Measurements from ENCODE around the gene PRELID3B.
A peak's percentile ranks its signal among the peaks of the same experiment; 100 is the strongest.

The PRELID3B gene

DNA sequence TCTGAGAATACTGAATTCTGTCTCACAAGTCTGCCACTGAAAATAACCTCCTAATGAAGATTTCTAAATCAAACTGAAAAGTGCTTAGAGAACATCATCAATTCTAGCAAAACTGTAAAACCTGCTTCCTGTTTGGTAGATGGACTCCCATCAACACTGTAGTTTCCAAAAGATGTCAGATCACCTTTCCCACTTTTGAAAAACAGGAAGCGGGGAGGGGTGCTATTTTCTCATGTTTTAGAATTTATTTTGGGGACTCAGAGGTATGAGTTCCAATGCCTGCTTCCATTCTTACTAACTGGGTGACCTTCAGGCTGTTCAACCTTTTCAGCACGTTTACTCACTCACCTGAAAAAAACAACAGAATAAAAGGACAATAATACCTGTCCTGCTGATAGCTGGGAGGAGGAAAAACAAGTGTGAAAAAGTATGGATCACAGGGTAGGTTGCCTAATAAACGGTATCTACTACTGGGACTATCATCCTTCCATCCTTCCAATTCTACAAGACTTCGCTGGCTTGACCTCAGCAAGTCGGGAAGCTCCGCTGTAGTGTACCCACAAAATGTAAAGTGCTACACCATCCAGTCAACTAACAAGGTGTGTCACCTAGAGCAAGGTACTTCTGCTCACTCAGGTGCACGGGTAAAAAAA lies 11.5 kb downstream of the PRELID3B start:
- Histone ChIP-seq H3K9me3 (ENCODE audit: control insufficient read depth in 5 of 5, low read length in 5 of 5) (no peaks in the 10 kb centered on the region), H3K4me1 (ENCODE audit: control insufficient read depth in 5 of 5, insufficient read depth in 5 of 5, low read length in 5 of 5) (peaks cover 4 to 52% (median 50%) of the 10 kb centered on the region in 5 donors), H3K36me3 (ENCODE audit: control insufficient read depth in 5 of 5, insufficient read depth in 5 of 5, low read length in 5 of 5) (peaks cover 35 to 57% (median 42%) of the 10 kb centered on the region in 5 donors), H3K27me3 (ENCODE audit: control insufficient read depth in 5 of 5, insufficient read depth in 4 of 5, low read length in 5 of 5) (no peaks in the 10 kb centered on the region), H3K9ac (ENCODE audit: low read length in 5 of 5) (peak overlapping the region in 4 of 5 donors; percentile 84 to 90 (median 86)), H3K27ac (ENCODE audit: low read depth, low read length) (peak overlapping the region; percentile 88), H3K4me3 (ENCODE audit: low read depth in 1 of 5, low read length in 5 of 5) (peak overlapping the region; percentile 68 to 92 (median 82))

- no peak overlapping the region for H3K4me3 ChIP-seq (ENCODE audit: low read depth in 1 of 5, low read length in 5 of 5)
- peak overlapping the region; percentile 10 to 63 (median 48) for H3K9ac ChIP-seq (ENCODE audit: low read length in 5 of 5)
- H3K27me3 ChIP-seq (ENCODE audit: control insufficient read depth in 5 of 5, insufficient read depth in 4 of 5, low read length in 5 of 5): no peaks in the 10 kb centered on the region
- peaks cover 4 to 53% (median 51%) of the 10 kb centered on the region in 5 donors for H3K4me1 ChIP-seq (ENCODE audit: control insufficient read depth in 5 of 5, insufficient read depth in 5 of 5, low read length in 5 of 5)
- peaks cover 33 to 61% (median 46%) of the 10 kb centered on the region in 5 donors for H3K36me3 ChIP-seq (ENCODE audit: control insufficient read depth in 5 of 5, insufficient read depth in 5 of 5, low read length in 5 of 5)
- H3K27ac ChIP-seq (ENCODE audit: low read depth, low read length): no peak overlapping the region
- no peaks in the 10 kb centered on the region for H3K9me3 ChIP-seq (ENCODE audit: control insufficient read depth in 5 of 5, low read length in 5 of 5)
Measured at GRCh38 chr20:59028812-59029211, 13.8 kb downstream of the PRELID3B start.

- Histone ChIP-seq H3K27me3 (ENCODE audit: control insufficient read depth in 5 of 5, insufficient read depth in 4 of 5, low read length in 5 of 5) (no peaks in the 10 kb centered on the region), H3K4me1 (ENCODE audit: control insufficient read depth in 5 of 5, insufficient read depth in 5 of 5, low read length in 5 of 5) (peaks cover 4 to 51% (median 49%) of the 10 kb centered on the region in 5 donors), H3K9ac (ENCODE audit: low read length in 5 of 5) (peak overlapping the region in 1 of 5 donors; percentile 47), H3K9me3 (ENCODE audit: control insufficient read depth in 5 of 5, low read length in 5 of 5) (no peaks in the 10 kb centered on the region), H3K27ac (ENCODE audit: low read depth, low read length) (peak overlapping the region; percentile 7), H3K4me3 (ENCODE audit: low read depth in 1 of 5, low read length in 5 of 5) (no peak overlapping the region), H3K36me3 (ENCODE audit: control insufficient read depth in 5 of 5, insufficient read depth in 5 of 5, low read length in 5 of 5) (peaks cover 33 to 68% (median 54%) of the 10 kb centered on the region in 5 donors)
Measured at GRCh38 chr20:59027741-59028320, 14.8 kb downstream of the PRELID3B start.

GRCh38 chr20:59026904-59027740 lies 15.5 kb downstream of the PRELID3B start:
- H3K4me3 ChIP-seq (ENCODE audit: low read depth in 1 of 5, low read length in 5 of 5): no peak overlapping the region
- H3K4me1 ChIP-seq (ENCODE audit: control insufficient read depth in 5 of 5, insufficient read depth in 5 of 5, low read length in 5 of 5): peaks cover 4 to 49% (median 45%) of the 10 kb centered on the region in 5 donors
- H3K36me3 ChIP-seq (ENCODE audit: control insufficient read depth in 5 of 5, insufficient read depth in 5 of 5, low read length in 5 of 5): peaks cover 33 to 73% (median 58%) of the 10 kb centered on the region in 5 donors
- no peaks in the 10 kb centered on the region for H3K27me3 ChIP-seq (ENCODE audit: control insufficient read depth in 5 of 5, insufficient read depth in 4 of 5, low read length in 5 of 5)
- peak overlapping the region in 1 of 5 donors; percentile 47 for H3K9ac ChIP-seq (ENCODE audit: low read length in 5 of 5)
- H3K9me3 ChIP-seq (ENCODE audit: control insufficient read depth in 5 of 5, low read length in 5 of 5): no peaks in the 10 kb centered on the region
- H3K27ac ChIP-seq (ENCODE audit: low read depth, low read length): peak overlapping the region; percentile 7

DNA sequence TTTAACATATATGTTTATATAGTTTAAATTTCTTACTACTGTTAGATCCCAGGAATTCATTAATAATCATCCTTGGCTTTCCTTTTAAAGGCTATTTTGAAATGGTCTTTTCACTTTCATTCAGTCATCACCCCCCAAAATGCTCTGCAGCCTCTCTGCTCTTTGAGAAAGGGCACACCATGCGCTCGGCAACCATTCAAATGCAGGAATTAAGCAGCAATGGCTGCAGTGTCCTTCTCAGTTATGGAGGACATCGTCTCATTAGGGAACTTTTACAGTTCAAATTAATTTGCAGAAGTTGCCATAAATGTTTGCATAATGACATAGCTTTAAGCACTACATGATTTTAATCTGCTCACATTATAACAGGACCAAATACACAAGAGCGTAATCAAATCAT lies 17.1 kb downstream of the PRELID3B start:
- H3K36me3 ChIP-seq (ENCODE audit: control insufficient read depth in 5 of 5, insufficient read depth in 5 of 5, low read length in 5 of 5): peaks cover 33 to 77% (median 58%) of the 10 kb centered on the region in 5 donors
- peaks cover 2 to 37% (median 31%) of the 10 kb centered on the region in 5 donors for H3K4me1 ChIP-seq (ENCODE audit: control insufficient read depth in 5 of 5, insufficient read depth in 5 of 5, low read length in 5 of 5)
- H3K9me3 ChIP-seq (ENCODE audit: control insufficient read depth in 5 of 5, low read length in 5 of 5): no peaks in the 10 kb centered on the region
- H3K9ac ChIP-seq (ENCODE audit: low read length in 5 of 5): peak overlapping the region in 1 of 5 donors; percentile 21
- no peak overlapping the region for H3K4me3 ChIP-seq (ENCODE audit: low read depth in 1 of 5, low read length in 5 of 5)
- H3K27me3 ChIP-seq (ENCODE audit: control insufficient read depth in 5 of 5, insufficient read depth in 4 of 5, low read length in 5 of 5): no peaks in the 10 kb centered on the region
- no peak overlapping the region for H3K27ac ChIP-seq (ENCODE audit: low read depth, low read length)

GRCh38 chr20:59025086-59025485 lies 17.5 kb downstream of the PRELID3B start:
- no peaks in the 10 kb centered on the region for H3K9me3 ChIP-seq (ENCODE audit: control insufficient read depth in 5 of 5, low read length in 5 of 5)

GRCh38 chr20:59024111-59024530 lies 18.5 kb downstream of the PRELID3B start:
- Histone ChIP-seq H3K36me3 (ENCODE audit: control insufficient read depth in 5 of 5, insufficient read depth in 5 of 5, low read length in 5 of 5) (peaks cover 20 to 70% (median 51%) of the 10 kb centered on the region in 5 donors), H3K4me1 (ENCODE audit: control insufficient read depth in 5 of 5, insufficient read depth in 5 of 5, low read length in 5 of 5) (peaks cover 2 to 23% (median 19%) of the 10 kb centered on the region in 5 donors), H3K9ac (ENCODE audit: low read length in 5 of 5) (no peak overlapping the region), H3K27me3 (ENCODE audit: control insufficient read depth in 5 of 5, insufficient read depth in 4 of 5, low read length in 5 of 5) (no peaks in the 10 kb centered on the region), H3K9me3 (ENCODE audit: control insufficient read depth in 5 of 5, low read length in 5 of 5) (no peaks in the 10 kb centered on the region), H3K4me3 (ENCODE audit: low read depth in 1 of 5, low read length in 5 of 5) (no peak overlapping the region), H3K27ac (ENCODE audit: low read depth, low read length) (no peak overlapping the region)

More at GRCh38 chr20:59025086-59025485, 17.5 kb downstream of the PRELID3B start:
- Histone ChIP-seq H3K36me3 (ENCODE audit: control insufficient read depth in 5 of 5, insufficient read depth in 5 of 5, low read length in 5 of 5) (peaks cover 30 to 77% (median 57%) of the 10 kb centered on the region in 5 donors), H3K4me3 (ENCODE audit: low read depth in 1 of 5, low read length in 5 of 5) (no peak overlapping the region), H3K27me3 (ENCODE audit: control insufficient read depth in 5 of 5, insufficient read depth in 4 of 5, low read length in 5 of 5) (no peaks in the 10 kb centered on the region), H3K9ac (ENCODE audit: low read length in 5 of 5) (no peak overlapping the region), H3K4me1 (ENCODE audit: control insufficient read depth in 5 of 5, insufficient read depth in 5 of 5, low read length in 5 of 5) (peaks cover 2 to 33% (median 28%) of the 10 kb centered on the region in 5 donors), H3K27ac (ENCODE audit: low read depth, low read length) (no peak overlapping the region)

DNA sequence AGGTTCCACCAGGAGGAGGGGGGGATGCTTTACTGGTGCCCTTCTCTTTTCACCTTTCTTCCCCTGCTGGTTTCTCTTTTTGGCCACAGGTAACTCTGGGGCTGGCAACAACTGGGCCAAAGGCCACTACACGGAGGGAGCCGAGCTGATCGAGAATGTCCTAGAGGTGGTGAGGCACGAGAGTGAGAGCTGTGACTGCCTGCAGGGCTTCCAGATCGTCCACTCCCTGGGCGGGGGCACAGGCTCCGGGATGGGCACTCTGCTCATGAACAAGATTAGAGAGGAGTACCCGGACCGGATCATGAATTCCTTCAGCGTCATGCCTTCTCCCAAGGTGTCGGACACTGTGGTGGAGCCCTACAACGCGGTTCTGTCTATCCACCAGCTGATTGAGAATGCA lies 19.0 kb downstream of the PRELID3B start:
- H3K27ac ChIP-seq (ENCODE audit: low read depth, low read length): no peak overlapping the region
- peaks cover under 1 to 18% (median 14%) of the 10 kb centered on the region in 5 donors for H3K4me1 ChIP-seq (ENCODE audit: control insufficient read depth in 5 of 5, insufficient read depth in 5 of 5, low read length in 5 of 5)
- H3K9me3 ChIP-seq (ENCODE audit: control insufficient read depth in 5 of 5, low read length in 5 of 5): no peaks in the 10 kb centered on the region
- no peak overlapping the region for H3K9ac ChIP-seq (ENCODE audit: low read length in 5 of 5)
- peaks cover 17 to 65% (median 46%) of the 10 kb centered on the region in 5 donors for H3K36me3 ChIP-seq (ENCODE audit: control insufficient read depth in 5 of 5, insufficient read depth in 5 of 5, low read length in 5 of 5)
- H3K27me3 ChIP-seq (ENCODE audit: control insufficient read depth in 5 of 5, insufficient read depth in 4 of 5, low read length in 5 of 5): no peaks in the 10 kb centered on the region
- no peak overlapping the region for H3K4me3 ChIP-seq (ENCODE audit: low read depth in 1 of 5, low read length in 5 of 5)

DNA sequence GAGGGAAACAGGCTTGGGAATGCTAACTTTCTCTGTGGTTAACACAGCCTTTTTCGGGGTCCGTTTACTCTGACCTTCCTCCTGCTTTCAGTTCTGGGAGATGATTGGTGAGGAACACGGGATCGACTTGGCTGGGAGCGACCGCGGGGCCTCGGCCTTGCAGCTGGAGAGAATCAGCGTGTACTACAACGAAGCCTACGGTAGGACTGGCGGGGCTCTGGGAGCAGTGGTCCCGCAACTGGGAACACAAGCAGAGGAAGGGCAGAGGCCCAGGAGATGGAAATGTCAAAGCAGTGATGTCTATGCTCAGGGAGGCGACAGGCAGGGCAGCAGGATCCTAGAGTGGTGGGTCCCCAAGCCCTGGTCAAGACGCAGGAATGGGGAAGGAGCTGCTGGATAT lies 19.8 kb downstream of the PRELID3B start:
- Histone ChIP-seq H3K27ac (ENCODE audit: low read depth, low read length) (no peak overlapping the region), H3K36me3 (ENCODE audit: control insufficient read depth in 5 of 5, insufficient read depth in 5 of 5, low read length in 5 of 5) (peaks cover 11 to 59% (median 44%) of the 10 kb centered on the region in 5 donors), H3K9ac (ENCODE audit: low read length in 5 of 5) (no peak overlapping the region), H3K4me1 (ENCODE audit: control insufficient read depth in 5 of 5, insufficient read depth in 5 of 5, low read length in 5 of 5) (peaks cover 0 to 11% (median 6%) of the 10 kb centered on the region in 5 donors), H3K4me3 (ENCODE audit: low read depth in 1 of 5, low read length in 5 of 5) (no peak overlapping the region), H3K9me3 (ENCODE audit: control insufficient read depth in 5 of 5, low read length in 5 of 5) (no peaks in the 10 kb centered on the region), H3K27me3 (ENCODE audit: control insufficient read depth in 5 of 5, insufficient read depth in 4 of 5, low read length in 5 of 5) (no peaks in the 10 kb centered on the region)
